Dermis microvascular lymphatic vessel endothelial cell (primary cell): ENCODE data around the gene FUZ. TPM values are rescaled to one million over a fixed set of nuclear protein-coding genes. Genes with fewer than 3 reads are reported as not detected.
A peak's percentile ranks its signal among the peaks of the same experiment; 100 is the strongest.

Experiments used
- DNase-seq, 2 donors: peaks; one replicate each; pipeline versions ENCODE4 v3.0.0 to v3.0.0-alpha.2; 2010; ENCODE audit warnings: low read depth in 2 of 2
- total RNA-seq: library from RNA; depleted of rRNA; stranded (reverse); fragments of >200 nt; gene quantifications from 2 replicates; pipeline ENCODE4 v1.2.1, GENCODE V29; 2014

The FUZ gene
- total RNA-seq, 1 donor from 2014 or later: 12.7 TPM

DNA sequence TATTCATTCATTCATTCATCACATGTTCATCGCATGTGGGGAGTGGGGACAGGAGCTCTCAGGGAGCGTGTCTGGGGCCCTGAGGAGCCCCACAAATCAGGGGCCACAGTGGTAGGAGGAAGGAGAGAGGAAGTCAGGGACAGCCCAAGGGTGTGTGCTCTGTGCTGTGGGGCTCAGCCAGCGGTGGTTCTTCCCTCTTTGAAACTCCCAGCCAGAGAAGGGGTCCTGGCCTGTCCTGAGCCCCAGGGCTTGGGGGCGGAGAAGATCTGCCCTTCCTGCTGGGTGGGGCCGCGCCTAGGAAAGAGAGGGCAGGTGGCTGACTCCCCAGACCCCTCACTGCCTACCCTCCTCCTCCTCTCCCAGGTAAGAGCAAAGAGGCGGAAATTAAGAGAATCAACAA is 31.7 kb downstream of the FUZ start:
- DNase-seq: no peak

- DNase-seq: no peak
Measured at GRCh38 chr19:49780861-49781260, 32.2 kb downstream of the FUZ start.

DNA sequence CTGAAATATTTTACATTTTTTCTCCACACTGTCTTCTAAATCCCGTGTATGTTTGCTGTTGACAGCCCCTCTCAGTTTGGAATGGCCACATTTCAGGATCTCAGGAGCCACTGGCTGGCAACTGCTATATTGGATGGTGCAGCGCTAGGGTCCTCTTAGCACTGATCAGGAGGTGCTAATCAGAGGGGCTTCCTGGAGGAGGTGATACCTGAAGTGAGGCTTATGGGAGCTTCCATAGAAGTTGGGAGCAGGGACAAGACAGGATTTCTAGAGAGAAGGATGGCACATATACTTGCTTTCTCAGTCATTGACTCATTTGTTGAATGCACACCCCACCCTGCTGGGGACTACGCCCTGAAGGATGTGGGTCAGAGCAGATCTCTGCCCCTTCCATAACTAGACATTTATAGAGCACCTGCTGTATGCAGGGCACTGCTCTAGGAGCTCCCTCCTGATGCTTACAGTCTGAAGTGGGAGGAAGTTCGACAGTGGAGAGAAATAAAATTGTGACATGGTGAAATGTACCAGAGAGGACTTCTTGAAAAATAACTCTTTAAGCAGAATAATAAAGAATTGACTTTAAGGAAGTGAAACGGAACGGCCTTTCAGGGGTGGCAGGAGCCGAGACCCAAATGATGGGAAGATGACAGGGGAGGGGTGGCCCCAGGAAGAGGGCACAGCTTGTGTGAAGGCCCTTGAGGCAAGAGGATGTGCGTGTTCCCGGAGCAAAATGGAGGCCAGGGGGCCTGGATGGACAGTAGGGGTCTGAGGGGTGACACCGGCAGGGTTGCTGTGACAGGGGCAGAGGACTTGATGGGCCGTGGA is 33.1 kb downstream of the FUZ start:
- no peak for DNase-seq

DNA sequence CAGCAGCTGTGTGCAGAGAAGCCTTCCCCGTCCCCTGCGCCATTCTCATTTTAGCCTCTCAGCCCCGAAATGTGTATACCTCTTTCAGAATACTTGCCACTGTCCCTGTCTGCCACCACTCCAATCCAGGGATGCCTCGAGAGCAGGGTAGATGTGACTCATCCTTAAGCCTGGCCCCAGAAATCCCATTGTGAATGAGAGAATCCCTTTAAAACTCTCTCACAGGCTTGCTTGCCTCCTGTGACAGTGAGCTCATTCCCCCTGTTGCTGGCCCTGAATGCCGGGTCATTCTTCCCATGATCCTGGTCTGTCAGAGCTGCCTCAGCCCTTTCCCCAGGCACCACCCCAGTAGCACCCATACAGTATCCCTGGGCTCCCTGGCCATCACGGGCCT is 36.7 kb downstream of the FUZ start:
- no peak for DNase-seq

DNA sequence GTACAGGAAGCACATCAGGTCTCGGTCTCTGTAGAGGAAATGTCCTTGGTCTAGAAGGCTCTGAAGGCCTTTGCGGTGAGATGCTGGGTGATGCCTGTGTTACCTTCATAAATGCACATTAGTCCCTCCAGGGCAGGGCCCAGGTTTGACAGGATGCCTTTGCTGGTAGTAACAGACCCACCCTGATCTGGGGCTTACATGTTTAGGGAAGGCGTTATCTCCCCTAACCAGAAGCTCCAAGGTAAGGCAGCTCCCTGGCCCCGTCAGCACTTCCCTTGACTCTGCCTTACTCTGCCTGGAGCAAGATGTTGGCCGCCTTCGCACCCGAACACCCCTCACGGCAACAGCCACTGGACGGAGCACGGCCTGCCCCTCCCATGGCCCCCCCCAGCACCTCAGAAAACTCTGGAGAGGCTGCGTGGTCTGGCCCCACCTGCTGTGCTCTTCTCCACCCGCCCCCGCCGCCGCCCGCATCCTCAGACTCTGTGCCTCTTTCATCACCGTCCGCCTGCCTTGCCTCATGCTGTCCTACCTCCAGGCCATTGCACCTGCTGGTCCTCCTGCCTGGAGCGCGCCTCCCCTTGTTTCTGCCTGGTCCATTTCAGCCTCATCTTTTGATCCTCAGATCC is 37.2 kb downstream of the FUZ start:
- DNase-seq: no peak

GRCh38 chr19:49774969-49775368 is 38.1 kb downstream of the FUZ start:
- DNase-seq: no peak

GRCh38 chr19:49773663-49774350 is 39.3 kb downstream of the FUZ start:
- no peak for DNase-seq

- DNase-seq: no peak
Measured at GRCh38 chr19:49772850-49773432, 40.2 kb downstream of the FUZ start.

DNA sequence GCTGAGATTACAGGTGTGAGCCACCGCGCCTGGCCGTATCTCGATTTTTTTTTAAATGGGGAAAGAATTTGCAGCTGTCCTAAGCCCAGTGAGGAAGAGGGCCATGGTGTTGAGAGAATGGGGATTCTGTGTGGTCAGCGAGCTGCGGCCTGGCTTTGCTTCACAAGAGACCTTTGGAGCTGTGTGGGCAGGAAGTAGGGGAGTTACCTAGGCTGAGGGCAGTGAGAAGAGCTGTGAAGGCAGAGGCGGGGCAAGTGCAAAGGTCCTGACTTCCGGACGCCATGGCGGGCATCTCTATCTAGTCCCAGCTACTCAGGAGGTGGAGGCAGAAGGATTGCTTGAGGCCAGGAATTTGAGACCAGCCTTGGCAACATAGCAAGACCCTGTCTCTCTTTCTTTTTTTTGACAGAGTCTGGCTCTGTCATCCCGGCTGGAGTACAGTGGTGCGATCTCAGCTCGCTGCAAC is 41.4 kb downstream of the FUZ start:
- no peak for DNase-seq

DNA sequence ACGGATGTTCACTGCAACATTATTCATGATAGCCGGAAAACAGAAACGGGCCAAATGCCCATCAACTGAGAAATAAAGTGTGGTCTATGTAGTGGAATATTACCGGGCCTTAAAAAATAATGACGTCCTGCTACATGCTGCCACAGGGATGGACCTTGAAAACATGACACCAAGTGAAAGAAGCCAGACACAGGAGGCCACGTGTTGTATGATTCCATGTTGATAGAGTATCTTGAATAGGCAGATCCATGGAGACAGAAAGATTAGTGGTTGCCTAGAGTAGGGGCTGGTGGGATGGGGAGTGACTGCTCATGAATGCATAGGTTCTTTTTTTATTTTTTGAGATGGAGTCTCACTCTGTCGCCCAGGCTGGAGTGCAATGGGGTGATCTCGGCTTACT is 42.6 kb downstream of the FUZ start:
- no peak for DNase-seq

GRCh38 chr19:49767967-49768581 is 45.0 kb downstream of the FUZ start:
- peak in 1 of 2 donors; percentile 35 for DNase-seq

DNA sequence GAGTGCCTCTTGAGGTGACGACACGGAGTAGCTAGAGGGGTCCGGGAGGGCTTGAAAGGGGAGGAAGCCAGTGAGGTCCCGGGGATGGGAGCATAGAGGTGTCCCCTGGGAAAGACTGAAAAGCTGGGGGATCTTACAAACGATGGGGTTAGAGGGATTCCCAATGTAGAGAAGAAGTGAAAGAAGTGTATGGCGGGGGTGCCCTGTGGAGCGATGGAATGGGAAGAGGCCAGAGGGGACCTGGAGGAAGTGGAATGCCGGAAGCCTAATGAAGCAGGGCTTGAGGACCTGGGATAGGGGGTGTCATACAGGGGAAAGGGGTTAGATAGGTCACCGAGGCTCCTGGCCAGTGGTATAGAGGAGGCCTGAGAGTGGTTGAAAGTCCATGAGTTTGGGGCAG is 45.7 kb downstream of the FUZ start:
- peak in 1 of 2 donors; percentile 13 for DNase-seq

DNA sequence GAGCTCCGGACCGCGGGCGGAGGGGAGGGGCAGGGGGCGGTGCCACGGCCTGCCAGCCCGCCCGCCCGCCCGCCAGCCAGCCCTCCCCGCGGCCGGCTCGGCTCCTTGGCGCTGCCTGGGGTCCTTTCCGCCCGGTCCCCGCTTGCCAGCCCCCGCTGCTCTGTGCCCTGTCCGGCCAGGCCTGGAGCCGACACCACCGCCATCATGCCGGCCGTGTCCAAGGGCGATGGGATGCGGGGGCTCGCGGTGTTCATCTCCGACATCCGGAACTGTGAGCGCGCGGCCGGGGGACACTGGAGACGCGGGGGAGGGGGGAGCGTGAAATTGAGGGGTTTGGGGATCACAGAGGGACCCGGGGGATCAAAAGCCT is 46.2 kb downstream of the FUZ start, which contains the start of gene AP2A1:
AP2A1 (plus strand) TSS at position 72 of the 370 bp plus-strand sequence; CDS start at position 205, 133 bp downstream.
- DNase-seq: no peak

- peak; percentile 100 for DNase-seq
Measured at GRCh38 chr19:49766007-49766929, 46.8 kb downstream of the FUZ start.

- DNase-seq: no peak
Measured at GRCh38 chr19:49764341-49764740, 48.8 kb downstream of the FUZ start.

GRCh38 chr19:49763230-49763629 is 49.9 kb downstream of the FUZ start, which contains the start of gene TSKS:
Gene TSKS (minus strand): TSS chr19:49763306. CDS start chr19:49763247, 59 bp downstream.
- no peak for DNase-seq

DNA sequence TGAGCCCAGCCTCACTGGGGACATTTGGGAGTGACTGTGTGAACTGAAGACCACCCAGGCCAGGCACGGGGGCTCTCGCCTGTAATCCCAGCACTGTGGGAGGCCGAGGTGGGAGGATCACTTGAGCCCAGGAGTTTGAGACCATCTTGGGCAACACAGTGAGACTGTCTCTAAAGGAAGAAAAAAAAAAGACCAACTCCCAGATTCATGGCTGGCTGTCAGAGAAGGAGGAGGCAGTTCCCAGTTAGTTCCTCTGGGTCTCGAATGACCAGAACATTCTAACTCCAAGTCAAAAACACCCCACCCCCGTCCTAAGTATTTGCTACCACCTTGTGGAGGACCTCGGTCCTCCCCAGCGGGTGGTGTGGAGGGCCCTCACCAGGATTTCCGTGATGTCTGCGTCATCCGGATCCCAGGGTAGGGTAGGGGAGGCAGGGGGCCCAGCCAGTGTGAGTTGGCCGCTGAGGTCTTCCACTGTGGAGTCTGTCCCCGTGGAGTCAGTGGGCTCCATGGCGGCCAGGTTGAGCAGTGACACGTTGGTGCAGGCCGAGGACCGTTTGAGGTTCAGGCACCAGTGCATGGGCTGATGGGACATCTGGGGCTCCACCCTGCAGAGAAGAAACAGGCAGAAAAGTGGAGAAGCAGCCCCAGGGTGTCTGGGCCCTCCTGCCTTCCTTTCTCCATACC is 51.3 kb downstream of the FUZ start:
- peak in 1 of 2 donors; percentile 47 for DNase-seq

- DNase-seq: no peak
Measured at GRCh38 chr19:49761249-49761624, 51.9 kb downstream of the FUZ start.

DNA sequence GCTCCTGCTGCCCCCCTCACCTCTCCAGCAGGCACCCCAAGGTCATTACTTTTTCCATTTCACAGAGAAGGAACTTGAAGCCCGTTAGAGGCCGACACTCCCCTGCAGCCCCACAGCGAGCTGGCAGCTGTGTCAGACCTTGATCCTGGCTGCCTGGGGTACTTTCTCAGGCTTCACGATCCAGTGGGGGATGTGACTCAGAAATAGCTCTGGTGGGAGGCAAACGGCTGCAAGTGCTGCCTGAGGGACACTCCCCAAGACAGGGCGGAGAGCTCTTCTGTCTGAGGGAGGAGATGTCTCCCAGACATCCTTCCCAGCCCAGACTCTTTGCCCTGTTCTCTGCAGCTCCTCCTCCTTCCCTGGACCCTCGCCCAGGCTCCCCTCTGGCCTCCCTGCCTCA is 54.8 kb downstream of the FUZ start:
- no peak for DNase-seq
